Measurements from ENCODE around the gene ELMOD2. TPM values are rescaled to one million over a fixed set of nuclear protein-coding genes. Genes with fewer than 3 reads are reported as not detected.

The ELMOD2 gene
- total RNA-seq, 1 experiment from 2014 or later = 20.9 TPM

DNA sequence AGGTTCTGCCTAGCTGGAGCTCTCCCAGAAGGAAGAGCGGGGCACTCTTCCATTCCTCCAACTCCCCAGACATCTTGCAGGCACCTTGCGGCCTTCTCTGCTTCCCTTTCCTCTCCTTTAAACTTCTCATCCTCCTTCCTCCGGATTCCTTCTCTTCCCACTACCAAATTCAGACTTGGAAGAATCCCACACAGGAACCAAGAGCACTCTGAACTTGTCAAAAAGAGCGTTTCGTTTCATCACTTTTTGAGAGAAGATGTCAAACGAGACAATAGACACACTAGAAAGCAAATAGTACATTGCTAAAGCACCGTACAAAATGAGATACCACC, 45.3 kb downstream of the ELMOD2 start:
- ChIA-PET CTCF (no interaction called here), POLR2A (no interaction called here)
- ATAC-seq = no peak
- Histone ChIP-seq H3K27me3 (ENCODE audit: control insufficient read depth, insufficient read depth, low read length) (peaks cover 21% of the 10 kb centered on the region), H3K9me3 (ENCODE audit: control insufficient read depth, insufficient read depth, low read depth, low read length) (no peaks in the 10 kb centered on the region; the same call in 1 of the 2 replicates), H3K4me3 (ENCODE audit: low read depth in 2 of 2, low read length in 2 of 2) (no peak overlapping the region), H3K4me1 (ENCODE audit: control insufficient read depth, insufficient read depth, low read length) (no peaks in the 10 kb centered on the region), H3K36me3 (ENCODE audit: control insufficient read depth, insufficient read depth, low read length) (no peaks in the 10 kb centered on the region), H3K27ac (ENCODE audit: low read length) (no peak overlapping the region)
- no peak for TF ChIP-seq SIN3A (IDR thresholded peaks at IDR 0.05; ENCODE audit: borderline replicate concordance, insufficient read depth, low read depth, low read length)
- no peak for TF ChIP-seq POLR2AphosphoS5 (IDR thresholded peaks at IDR 0.05; ENCODE audit: low read depth, low read length)
- TF ChIP-seq, protein P1, sequence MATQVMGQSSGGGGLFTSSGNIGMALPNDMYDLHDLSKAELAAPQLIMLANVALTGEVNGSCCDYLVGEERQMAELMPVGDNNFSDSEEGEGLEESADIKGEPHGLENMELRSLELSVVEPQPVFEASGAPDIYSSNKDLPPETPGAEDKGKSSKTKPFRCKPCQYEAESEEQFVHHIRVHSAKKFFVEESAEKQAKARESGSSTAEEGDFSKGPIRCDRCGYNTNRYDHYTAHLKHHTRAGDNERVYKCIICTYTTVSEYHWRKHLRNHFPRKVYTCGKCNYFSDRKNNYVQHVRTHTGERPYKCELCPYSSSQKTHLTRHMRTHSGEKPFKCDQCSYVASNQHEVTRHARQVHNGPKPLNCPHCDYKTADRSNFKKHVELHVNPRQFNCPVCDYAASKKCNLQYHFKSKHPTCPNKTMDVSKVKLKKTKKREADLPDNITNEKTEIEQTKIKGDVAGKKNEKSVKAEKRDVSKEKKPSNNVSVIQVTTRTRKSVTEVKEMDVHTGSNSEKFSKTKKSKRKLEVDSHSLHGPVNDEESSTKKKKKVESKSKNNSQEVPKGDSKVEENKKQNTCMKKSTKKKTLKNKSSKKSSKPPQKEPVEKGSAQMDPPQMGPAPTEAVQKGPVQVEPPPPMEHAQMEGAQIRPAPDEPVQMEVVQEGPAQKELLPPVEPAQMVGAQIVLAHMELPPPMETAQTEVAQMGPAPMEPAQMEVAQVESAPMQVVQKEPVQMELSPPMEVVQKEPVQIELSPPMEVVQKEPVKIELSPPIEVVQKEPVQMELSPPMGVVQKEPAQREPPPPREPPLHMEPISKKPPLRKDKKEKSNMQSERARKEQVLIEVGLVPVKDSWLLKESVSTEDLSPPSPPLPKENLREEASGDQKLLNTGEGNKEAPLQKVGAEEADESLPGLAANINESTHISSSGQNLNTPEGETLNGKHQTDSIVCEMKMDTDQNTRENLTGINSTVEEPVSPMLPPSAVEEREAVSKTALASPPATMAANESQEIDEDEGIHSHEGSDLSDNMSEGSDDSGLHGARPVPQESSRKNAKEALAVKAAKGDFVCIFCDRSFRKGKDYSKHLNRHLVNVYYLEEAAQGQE (IDR thresholded peaks at IDR 0.05; ENCODE audit: insufficient read depth in 1 of 2, low read depth in 2 of 2, low read length in 1 of 2) = no peak
- TF ChIP-seq TCF7L2 (IDR thresholded peaks at IDR 0.05; ENCODE audit: low read depth, low read length) = no peak
- TF ChIP-seq, protein P2, sequence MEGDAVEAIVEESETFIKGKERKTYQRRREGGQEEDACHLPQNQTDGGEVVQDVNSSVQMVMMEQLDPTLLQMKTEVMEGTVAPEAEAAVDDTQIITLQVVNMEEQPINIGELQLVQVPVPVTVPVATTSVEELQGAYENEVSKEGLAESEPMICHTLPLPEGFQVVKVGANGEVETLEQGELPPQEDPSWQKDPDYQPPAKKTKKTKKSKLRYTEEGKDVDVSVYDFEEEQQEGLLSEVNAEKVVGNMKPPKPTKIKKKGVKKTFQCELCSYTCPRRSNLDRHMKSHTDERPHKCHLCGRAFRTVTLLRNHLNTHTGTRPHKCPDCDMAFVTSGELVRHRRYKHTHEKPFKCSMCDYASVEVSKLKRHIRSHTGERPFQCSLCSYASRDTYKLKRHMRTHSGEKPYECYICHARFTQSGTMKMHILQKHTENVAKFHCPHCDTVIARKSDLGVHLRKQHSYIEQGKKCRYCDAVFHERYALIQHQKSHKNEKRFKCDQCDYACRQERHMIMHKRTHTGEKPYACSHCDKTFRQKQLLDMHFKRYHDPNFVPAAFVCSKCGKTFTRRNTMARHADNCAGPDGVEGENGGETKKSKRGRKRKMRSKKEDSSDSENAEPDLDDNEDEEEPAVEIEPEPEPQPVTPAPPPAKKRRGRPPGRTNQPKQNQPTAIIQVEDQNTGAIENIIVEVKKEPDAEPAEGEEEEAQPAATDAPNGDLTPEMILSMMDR (IDR thresholded peaks at IDR 0.05) = no peak
- BruUV-seq (replicated peaks) = no TSS peak
- in situ Hi-C loops (cut with HindIII; ENCODE audit: low pct_unique_long_range_greater_than_20kb, low sequenced_read_pairs) (no loop called here), intact Hi-C loops (cut with micrococcal nuclease; ENCODE audit: unreplicated experiment) (no loop called here)
- no peak for DNase-seq (ENCODE audit: low read depth, low spot score)

DNA sequence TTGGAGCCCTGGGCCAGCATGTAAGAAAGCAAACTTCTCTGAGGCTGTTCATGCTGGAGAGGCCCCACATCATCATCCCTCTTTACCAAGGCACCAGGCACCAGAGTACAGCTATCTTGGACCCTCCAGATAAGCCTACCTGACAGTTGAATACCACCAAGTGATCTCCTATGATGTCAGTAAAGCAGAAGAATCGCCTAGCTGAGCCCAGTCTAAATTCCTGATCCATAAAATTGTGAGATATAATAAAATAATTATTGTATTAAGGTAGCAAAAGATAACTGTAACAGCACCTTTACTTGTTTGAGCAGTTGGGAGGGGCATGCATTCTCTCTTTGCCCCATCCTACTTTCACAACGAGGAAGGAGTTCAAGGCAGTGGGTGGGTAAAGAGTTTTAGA, 47.7 kb downstream of the ELMOD2 start:
- CTCF ChIA-PET = no interaction called here
- in situ Hi-C loops (cut with HindIII; ENCODE audit: low pct_unique_long_range_greater_than_20kb, low sequenced_read_pairs) = no loop called here
- Histone ChIP-seq H3K4me3 (ENCODE audit: low read depth in 2 of 2, low read length in 2 of 2) (no peak overlapping the region), H3K27me3 (ENCODE audit: control insufficient read depth, insufficient read depth, low read length) (peaks cover 21% of the 10 kb centered on the region), H3K27ac (ENCODE audit: low read length) (no peak overlapping the region), H3K36me3 (ENCODE audit: control insufficient read depth, insufficient read depth, low read length) (no peaks in the 10 kb centered on the region), H3K4me1 (ENCODE audit: control insufficient read depth, insufficient read depth, low read length) (no peaks in the 10 kb centered on the region), H3K9me3 (ENCODE audit: control insufficient read depth, insufficient read depth, low read depth, low read length) (no peaks in the 10 kb centered on the region; the same call in 1 of the 2 replicates)
- ATAC-seq (no peak), DNase-seq (ENCODE audit: low read depth, low spot score) (no peak)
- TF ChIP-seq TCF7L2 (IDR thresholded peaks at IDR 0.05; ENCODE audit: low read depth, low read length) (no peak), POLR2AphosphoS5 (IDR thresholded peaks at IDR 0.05; ENCODE audit: low read depth, low read length) (no peak), SIN3A (IDR thresholded peaks at IDR 0.05; ENCODE audit: borderline replicate concordance, insufficient read depth, low read depth, low read length) (no peak)
- TF ChIP-seq, protein P1 (IDR thresholded peaks at IDR 0.05; ENCODE audit: insufficient read depth in 1 of 2, low read depth in 2 of 2, low read length in 1 of 2) = no peak
- TF ChIP-seq, protein P2 (IDR thresholded peaks at IDR 0.05) = no peak
- BruUV-seq (replicated peaks) = no TSS peak
- intact Hi-C loops (cut with micrococcal nuclease; ENCODE audit: unreplicated experiment) = no loop called here
- POLR2A ChIA-PET = no interaction called here
